Measurements from ENCODE around the gene PLXDC1. TPM values are rescaled to one million over a fixed set of nuclear protein-coding genes. Genes with fewer than 3 reads are reported as not detected.

Gene PLXDC1
- total RNA-seq, 1 experiment from 2014 or later = not detected

GRCh38 chr17:39082482-39082881 lies 69.0 kb downstream of the PLXDC1 start:
- no peaks in the 10 kb centered on the region for H3K27me3 ChIP-seq (ENCODE audit: control insufficient read depth, insufficient read depth, low read length)
- POLR2A ChIA-PET = no interaction called here

DNA sequence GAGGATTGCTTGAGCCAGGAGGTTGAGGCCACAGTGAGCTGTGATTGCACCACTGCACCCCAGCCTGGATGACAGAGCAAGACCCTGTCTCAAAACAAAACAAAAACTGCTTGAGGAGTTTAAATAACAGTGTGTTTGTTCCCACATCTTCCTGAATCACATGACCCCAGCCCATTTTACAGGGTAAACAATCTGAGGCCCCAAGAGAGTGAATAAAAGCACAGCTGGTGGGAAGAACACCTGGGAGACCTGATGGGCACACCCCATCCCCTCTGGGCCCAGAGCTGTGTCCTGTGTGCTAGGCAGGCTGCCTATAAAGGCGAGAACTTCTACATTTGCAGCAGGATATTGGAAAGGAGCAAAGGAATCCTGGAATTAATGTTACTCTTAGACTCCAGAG lies 69.6 kb downstream of the PLXDC1 start:
- H3K36me3 ChIP-seq (ENCODE audit: control insufficient read depth, insufficient read depth, low read length) = no peaks in the 10 kb centered on the region
- ATAC-seq = no peak
- ChIA-PET POLR2A (no interaction called here), CTCF (no interaction called here)
- H3K4me1 ChIP-seq (ENCODE audit: control insufficient read depth, insufficient read depth, low read length) = no peaks in the 10 kb centered on the region
- intact Hi-C loops (cut with micrococcal nuclease; ENCODE audit: unreplicated experiment) = no loop called here
- no peaks in the 10 kb centered on the region for H3K27me3 ChIP-seq (ENCODE audit: control insufficient read depth, insufficient read depth, low read length)
- no peaks in the 10 kb centered on the region for H3K9me3 ChIP-seq (ENCODE audit: control insufficient read depth, insufficient read depth, low read depth, low read length)
- no TSS peak for BruUV-seq (replicated peaks)
- no peak overlapping the region for H3K27ac ChIP-seq (ENCODE audit: low read length)
- no peak for DNase-seq (ENCODE audit: low read depth, low spot score)
- TF ChIP-seq, protein P1, sequence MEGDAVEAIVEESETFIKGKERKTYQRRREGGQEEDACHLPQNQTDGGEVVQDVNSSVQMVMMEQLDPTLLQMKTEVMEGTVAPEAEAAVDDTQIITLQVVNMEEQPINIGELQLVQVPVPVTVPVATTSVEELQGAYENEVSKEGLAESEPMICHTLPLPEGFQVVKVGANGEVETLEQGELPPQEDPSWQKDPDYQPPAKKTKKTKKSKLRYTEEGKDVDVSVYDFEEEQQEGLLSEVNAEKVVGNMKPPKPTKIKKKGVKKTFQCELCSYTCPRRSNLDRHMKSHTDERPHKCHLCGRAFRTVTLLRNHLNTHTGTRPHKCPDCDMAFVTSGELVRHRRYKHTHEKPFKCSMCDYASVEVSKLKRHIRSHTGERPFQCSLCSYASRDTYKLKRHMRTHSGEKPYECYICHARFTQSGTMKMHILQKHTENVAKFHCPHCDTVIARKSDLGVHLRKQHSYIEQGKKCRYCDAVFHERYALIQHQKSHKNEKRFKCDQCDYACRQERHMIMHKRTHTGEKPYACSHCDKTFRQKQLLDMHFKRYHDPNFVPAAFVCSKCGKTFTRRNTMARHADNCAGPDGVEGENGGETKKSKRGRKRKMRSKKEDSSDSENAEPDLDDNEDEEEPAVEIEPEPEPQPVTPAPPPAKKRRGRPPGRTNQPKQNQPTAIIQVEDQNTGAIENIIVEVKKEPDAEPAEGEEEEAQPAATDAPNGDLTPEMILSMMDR (IDR thresholded peaks at IDR 0.05) = no peak
- TF ChIP-seq SIN3A (IDR thresholded peaks at IDR 0.05; ENCODE audit: borderline replicate concordance, insufficient read depth, low read depth, low read length) = no peak
- TF ChIP-seq TCF7L2 (IDR thresholded peaks at IDR 0.05; ENCODE audit: low read depth, low read length) = no peak
- H3K4me3 ChIP-seq (ENCODE audit: low read depth in 2 of 2, low read length in 2 of 2) = no peak overlapping the region
- in situ Hi-C loops (cut with HindIII; ENCODE audit: low pct_unique_long_range_greater_than_20kb, low sequenced_read_pairs) = no loop called here

More at GRCh38 chr17:39082482-39082881, 69.0 kb downstream of the PLXDC1 start:
- no peaks in the 10 kb centered on the region for H3K36me3 ChIP-seq (ENCODE audit: control insufficient read depth, insufficient read depth, low read length)
- H3K4me3 ChIP-seq (ENCODE audit: low read depth in 2 of 2, low read length in 2 of 2) = no peak overlapping the region
- no peaks in the 10 kb centered on the region for H3K9me3 ChIP-seq (ENCODE audit: control insufficient read depth, insufficient read depth, low read depth, low read length)
- DNase-seq (ENCODE audit: low read depth, low spot score) (no peak), ATAC-seq (no peak)
- no peak for TF ChIP-seq SIN3A (IDR thresholded peaks at IDR 0.05; ENCODE audit: borderline replicate concordance, insufficient read depth, low read depth, low read length)
- TF ChIP-seq REST (IDR thresholded peaks at IDR 0.05; ENCODE audit: insufficient read depth in 1 of 2, low read depth in 2 of 2, low read length in 1 of 2) = no peak
- no peak for TF ChIP-seq TCF7L2 (IDR thresholded peaks at IDR 0.05; ENCODE audit: low read depth, low read length)
- TF ChIP-seq POLR2AphosphoS5 (IDR thresholded peaks at IDR 0.05; ENCODE audit: low read depth, low read length) = no peak
- TF ChIP-seq, protein P1 (IDR thresholded peaks at IDR 0.05) = no peak
- no TSS peak for BruUV-seq (replicated peaks)
- intact Hi-C loops (cut with micrococcal nuclease; ENCODE audit: unreplicated experiment) (no loop called here), in situ Hi-C loops (cut with HindIII; ENCODE audit: low pct_unique_long_range_greater_than_20kb, low sequenced_read_pairs) (no loop called here)
- H3K27ac ChIP-seq (ENCODE audit: low read length) = no peak overlapping the region
- CTCF ChIA-PET = no interaction called here
- no peaks in the 10 kb centered on the region for H3K4me1 ChIP-seq (ENCODE audit: control insufficient read depth, insufficient read depth, low read length)

Measured in Panc1 (cell line).